ENCODE measurements around the gene KLHL26.

KLHL26 gene

GRCh38 chr19:18610245-18610555 lies 26.6 kb upstream of the KLHL26 start:
- peaks cover 72% of the 10 kb centered on the region for H3K27me3 ChIP-seq (ENCODE audit: low read depth, low read length)

GRCh38 chr19:18610556-18611326 lies 26.1 kb upstream of the KLHL26 start:
- Histone ChIP-seq H3K27me3 (ENCODE audit: low read depth, low read length) (peaks cover 67% of the 10 kb centered on the region), H3K27ac (ENCODE audit: low read length) (no peak overlapping the region), H3K9me3 (ENCODE audit: control insufficient read depth in 1 of 2, low read length in 2 of 2) (no peaks in the 10 kb centered on the region), H3K4me3 (ENCODE audit: low read depth in 1 of 2, low read length in 2 of 2) (no peak overlapping the region), H3K36me3 (ENCODE audit: control insufficient read depth in 1 of 2, insufficient read depth in 2 of 2, low read length in 2 of 2) (no peaks in the 10 kb centered on the region), H3K4me1 (ENCODE audit: control insufficient read depth in 1 of 2, insufficient read depth in 2 of 2, low read length in 2 of 2) (peaks cover 0 to 47% of the 10 kb centered on the region in 2 donors)

More at GRCh38 chr19:18610245-18610555, 26.6 kb upstream of the KLHL26 start:
- no peaks in the 10 kb centered on the region for H3K9me3 ChIP-seq (ENCODE audit: control insufficient read depth in 1 of 2, low read length in 2 of 2)
- H3K27ac ChIP-seq (ENCODE audit: low read length): no peak overlapping the region
- H3K4me3 ChIP-seq (ENCODE audit: low read depth in 1 of 2, low read length in 2 of 2): no peak overlapping the region
- no peaks in the 10 kb centered on the region for H3K36me3 ChIP-seq (ENCODE audit: control insufficient read depth in 1 of 2, insufficient read depth in 2 of 2, low read length in 2 of 2)
- H3K4me1 ChIP-seq (ENCODE audit: control insufficient read depth in 1 of 2, insufficient read depth in 2 of 2, low read length in 2 of 2): peaks cover 0 to 49% of the 10 kb centered on the region in 2 donors

- H3K9me3 ChIP-seq (ENCODE audit: control insufficient read depth in 1 of 2, low read length in 2 of 2): no peaks in the 10 kb centered on the region
These were observed 25.3 kb upstream of the KLHL26 start for GRCh38 chr19:18611327-18612050.

GRCh38 chr19:18612051-18612771 lies 24.6 kb upstream of the KLHL26 start:
- H3K27me3 ChIP-seq (ENCODE audit: low read depth, low read length): peaks cover 67% of the 10 kb centered on the region
- peaks cover 0 to 38% of the 10 kb centered on the region in 2 donors for H3K4me1 ChIP-seq (ENCODE audit: control insufficient read depth in 1 of 2, insufficient read depth in 2 of 2, low read length in 2 of 2)
- H3K4me3 ChIP-seq (ENCODE audit: low read depth in 1 of 2, low read length in 2 of 2): peak overlapping the region; percentile 21 to 78
- no peaks in the 10 kb centered on the region for H3K36me3 ChIP-seq (ENCODE audit: control insufficient read depth in 1 of 2, insufficient read depth in 2 of 2, low read length in 2 of 2)
- no peaks in the 10 kb centered on the region for H3K9me3 ChIP-seq (ENCODE audit: control insufficient read depth in 1 of 2, low read length in 2 of 2)
- no peak overlapping the region for H3K27ac ChIP-seq (ENCODE audit: low read length)

More at GRCh38 chr19:18611327-18612050, 25.3 kb upstream of the KLHL26 start:
- Histone ChIP-seq H3K27me3 (ENCODE audit: low read depth, low read length) (peaks cover 67% of the 10 kb centered on the region), H3K4me3 (ENCODE audit: low read depth in 1 of 2, low read length in 2 of 2) (peak overlapping the region in 1 of 2 donors; percentile 78), H3K27ac (ENCODE audit: low read length) (no peak overlapping the region), H3K36me3 (ENCODE audit: control insufficient read depth in 1 of 2, insufficient read depth in 2 of 2, low read length in 2 of 2) (no peaks in the 10 kb centered on the region), H3K4me1 (ENCODE audit: control insufficient read depth in 1 of 2, insufficient read depth in 2 of 2, low read length in 2 of 2) (peaks cover 0 to 42% of the 10 kb centered on the region in 2 donors)

DNA sequence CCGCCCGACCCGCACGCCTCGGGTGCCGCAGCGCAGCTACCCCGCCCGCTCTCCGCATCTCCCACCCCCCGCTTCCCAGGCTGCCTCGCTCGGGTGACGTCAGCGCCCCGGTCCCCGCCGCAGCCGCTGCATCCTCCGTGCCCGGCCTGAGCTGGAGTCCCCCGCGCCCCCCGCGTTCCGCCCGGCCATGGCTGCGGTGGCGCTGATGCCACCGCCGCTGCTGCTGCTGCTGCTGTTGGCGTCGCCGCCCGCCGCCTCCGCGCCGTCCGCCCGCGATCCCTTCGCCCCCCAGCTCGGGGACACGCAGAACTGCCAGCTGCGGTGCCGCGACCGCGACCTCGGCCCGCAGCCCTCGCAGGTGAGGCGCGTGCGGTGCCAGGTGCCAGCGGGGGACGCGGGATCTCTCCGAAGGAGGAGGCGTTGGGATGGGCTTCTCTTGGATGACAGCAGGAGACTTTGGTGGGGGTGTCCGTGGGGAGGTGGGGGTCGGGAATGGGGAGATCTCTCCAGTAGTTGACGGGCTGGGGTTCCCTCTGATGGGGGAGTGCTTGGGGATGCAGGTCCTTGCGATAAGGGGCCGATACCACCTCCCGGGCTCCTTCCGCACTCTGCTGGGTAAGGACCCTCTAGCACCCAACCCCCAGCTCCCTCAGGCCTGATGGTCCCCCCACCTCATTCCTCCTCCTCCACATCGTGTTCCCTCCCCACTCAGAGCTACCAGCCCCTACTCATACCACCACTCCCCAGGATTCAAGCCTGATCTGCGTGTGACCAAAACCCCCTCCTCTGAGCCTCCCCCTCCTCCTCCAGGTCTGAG lies 23.8 kb upstream of the KLHL26 start, which contains the start of gene TMEM59L:
Gene TMEM59L (plus strand): TSS at position 99 of the 817 bp plus-strand sequence. CDS start 89 bp downstream, at position 188.
- Histone ChIP-seq H3K27ac (ENCODE audit: low read length) (no peak within 1 kb of the TSS), H3K4me1 (ENCODE audit: control insufficient read depth in 1 of 2, insufficient read depth in 2 of 2, low read length in 2 of 2) (peaks cover 0 to 30% of the 10 kb centered on the region in 2 donors), H3K27me3 (ENCODE audit: low read depth, low read length) (peaks cover 59% of the 10 kb centered on the region), H3K36me3 (ENCODE audit: control insufficient read depth in 1 of 2, insufficient read depth in 2 of 2, low read length in 2 of 2) (no peaks in the 10 kb centered on the region), H3K9me3 (ENCODE audit: control insufficient read depth in 1 of 2, low read length in 2 of 2) (no peaks in the 10 kb centered on the region), H3K4me3 (ENCODE audit: low read depth in 1 of 2, low read length in 2 of 2) (peak within 1 kb of the TSS; percentile 21 to 78)

- H3K27me3 ChIP-seq (ENCODE audit: low read depth, low read length): peaks cover 52% of the 10 kb centered on the region
- H3K4me3 ChIP-seq (ENCODE audit: low read depth in 1 of 2, low read length in 2 of 2): no peak overlapping the region
- no peaks in the 10 kb centered on the region for H3K36me3 ChIP-seq (ENCODE audit: control insufficient read depth in 1 of 2, insufficient read depth in 2 of 2, low read length in 2 of 2)
- H3K4me1 ChIP-seq (ENCODE audit: control insufficient read depth in 1 of 2, insufficient read depth in 2 of 2, low read length in 2 of 2): peaks cover 0 to 29% of the 10 kb centered on the region in 2 donors
- no peak overlapping the region for H3K27ac ChIP-seq (ENCODE audit: low read length)
- no peaks in the 10 kb centered on the region for H3K9me3 ChIP-seq (ENCODE audit: control insufficient read depth in 1 of 2, low read length in 2 of 2)
These were observed 23.1 kb upstream of the KLHL26 start for GRCh38 chr19:18613589-18614234.

DNA sequence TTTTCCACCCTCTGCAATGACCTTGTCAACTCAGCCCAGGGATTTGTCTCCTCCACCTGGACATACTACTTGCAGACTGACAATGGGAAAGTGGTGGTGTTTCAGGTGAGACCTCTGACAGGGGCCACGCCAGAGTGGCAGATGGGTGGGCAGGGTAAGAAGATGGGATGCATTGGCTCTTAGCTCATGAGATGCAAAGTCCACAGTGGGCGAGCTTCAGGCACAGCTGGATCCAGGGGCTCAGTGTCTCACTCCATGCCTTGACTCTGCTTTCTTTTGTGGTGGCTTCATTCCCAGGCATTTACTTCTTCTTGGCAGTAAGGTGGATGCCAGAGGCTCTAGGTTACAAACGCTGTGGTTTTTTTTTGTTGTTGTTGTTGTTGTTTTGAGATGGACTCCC lies 20.8 kb upstream of the KLHL26 start:
- no peaks in the 10 kb centered on the region for H3K36me3 ChIP-seq (ENCODE audit: control insufficient read depth in 1 of 2, insufficient read depth in 2 of 2, low read length in 2 of 2)
- no peak overlapping the region for H3K4me3 ChIP-seq (ENCODE audit: low read depth in 1 of 2, low read length in 2 of 2)
- H3K27me3 ChIP-seq (ENCODE audit: low read depth, low read length): peaks cover 34% of the 10 kb centered on the region
- no peaks in the 10 kb centered on the region for H3K9me3 ChIP-seq (ENCODE audit: control insufficient read depth in 1 of 2, low read length in 2 of 2)
- H3K27ac ChIP-seq (ENCODE audit: low read length): no peak overlapping the region
- H3K4me1 ChIP-seq (ENCODE audit: control insufficient read depth in 1 of 2, insufficient read depth in 2 of 2, low read length in 2 of 2): peaks cover 0 to 24% of the 10 kb centered on the region in 2 donors

DNA sequence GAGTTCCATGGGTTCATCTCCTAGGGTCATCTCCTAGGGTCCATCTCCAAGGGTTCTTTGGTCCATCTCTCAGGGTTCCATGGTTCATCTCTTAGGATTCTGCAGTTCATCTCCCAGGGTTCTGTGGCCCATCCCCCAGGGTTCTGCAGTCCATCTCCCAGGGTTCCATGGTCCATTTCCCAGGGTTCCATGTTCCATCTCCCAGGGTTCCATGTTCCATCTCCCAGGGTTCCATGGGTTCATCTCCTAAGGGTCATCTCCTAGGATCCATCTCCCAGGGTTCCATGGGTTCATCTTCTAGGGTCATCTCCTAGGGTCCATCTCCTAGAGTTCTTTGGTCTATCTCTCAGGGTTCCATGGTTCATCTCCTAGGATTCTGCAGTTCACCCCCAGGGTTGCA lies 19.3 kb upstream of the KLHL26 start:
- Histone ChIP-seq H3K4me1 (ENCODE audit: control insufficient read depth in 1 of 2, insufficient read depth in 2 of 2, low read length in 2 of 2) (peaks cover 0 to 9% of the 10 kb centered on the region in 2 donors), H3K27ac (ENCODE audit: low read length) (no peak overlapping the region), H3K4me3 (ENCODE audit: low read depth in 1 of 2, low read length in 2 of 2) (no peak overlapping the region), H3K36me3 (ENCODE audit: control insufficient read depth in 1 of 2, insufficient read depth in 2 of 2, low read length in 2 of 2) (no peaks in the 10 kb centered on the region), H3K27me3 (ENCODE audit: low read depth, low read length) (peaks cover 22% of the 10 kb centered on the region), H3K9me3 (ENCODE audit: control insufficient read depth in 1 of 2, low read length in 2 of 2) (no peaks in the 10 kb centered on the region)

- Histone ChIP-seq H3K36me3 (ENCODE audit: control insufficient read depth in 1 of 2, insufficient read depth in 2 of 2, low read length in 2 of 2) (no peaks in the 10 kb centered on the region), H3K4me1 (ENCODE audit: control insufficient read depth in 1 of 2, insufficient read depth in 2 of 2, low read length in 2 of 2) (peaks cover 0 to 2% of the 10 kb centered on the region in 2 donors), H3K27me3 (ENCODE audit: low read depth, low read length) (peaks cover 17% of the 10 kb centered on the region)
These were observed 18.6 kb upstream of the KLHL26 start for GRCh38 chr19:18618236-18618635.

GRCh38 chr19:18620311-18620710 lies 16.5 kb upstream of the KLHL26 start:
- Histone ChIP-seq H3K4me1 (ENCODE audit: control insufficient read depth in 1 of 2, insufficient read depth in 2 of 2, low read length in 2 of 2) (no peaks in the 10 kb centered on the region), H3K36me3 (ENCODE audit: control insufficient read depth in 1 of 2, insufficient read depth in 2 of 2, low read length in 2 of 2) (no peaks in the 10 kb centered on the region), H3K27ac (ENCODE audit: low read length) (no peak overlapping the region), H3K4me3 (ENCODE audit: low read depth in 1 of 2, low read length in 2 of 2) (no peak overlapping the region), H3K27me3 (ENCODE audit: low read depth, low read length) (peaks cover 4% of the 10 kb centered on the region), H3K9me3 (ENCODE audit: control insufficient read depth in 1 of 2, low read length in 2 of 2) (no peaks in the 10 kb centered on the region)

More at GRCh38 chr19:18618236-18618635, 18.6 kb upstream of the KLHL26 start:
- H3K27ac ChIP-seq (ENCODE audit: low read length): no peak overlapping the region
- no peak overlapping the region for H3K4me3 ChIP-seq (ENCODE audit: low read depth in 1 of 2, low read length in 2 of 2)
- no peaks in the 10 kb centered on the region for H3K9me3 ChIP-seq (ENCODE audit: control insufficient read depth in 1 of 2, low read length in 2 of 2)

All from muscle layer of duodenum (tissue), 2 donors.